Keratinocyte (primary cell): ENCODE measurements around the gene CNKSR3. TPM values are rescaled to one million over a fixed set of nuclear protein-coding genes. Genes with fewer than 3 reads are reported as not detected.

Experiments
- DNase-seq: peaks from one replicate; pipeline ENCODE4 v3.0.0-alpha.2; 2011; ENCODE audit warnings: low read depth, missing footprints, low spot score
- FAIRE-seq: peaks from 2 replicates; lab custom pipeline; 2011; peaks lifted over from hg19 to GRCh38; lab: Jason Lieb, UNC
- H2AFZ ChIP-seq: 2 replicates; pipeline ENCODE4 v1.6.0; 2012; ENCODE audit warnings: low read length, control low read depth, inconsistent platforms; ENCODE audit not compliant: control insufficient read depth
- H3K27ac ChIP-seq: 2 replicates; pipeline ENCODE4 v1.5.1; 2011; ENCODE audit warnings: low read length; ENCODE audit not compliant: control insufficient read depth, insufficient read depth
- H3K27me3 ChIP-seq: 3 replicates; pipeline ENCODE4 v1.6.0; 2011; ENCODE audit warnings: low read length; ENCODE audit not compliant: control insufficient read depth, insufficient read depth; ENCODE audit errors: extremely low read depth
- H3K36me3 ChIP-seq, 2 experiments: 2 replicates in 1 of 2; 3 replicates in 1 of 2; pipeline ENCODE4 v1.5.1; 2011; ENCODE audit warnings: low read length in 2 of 2, mild to moderate bottlenecking in 1 of 2; ENCODE audit not compliant: control insufficient read depth in 2 of 2, insufficient read depth in 2 of 2; ENCODE audit errors: extremely low read depth in 1 of 2
- H3K4me1 ChIP-seq: 3 replicates; pipeline ENCODE4 v1.5.1; 2011; ENCODE audit warnings: low read length; ENCODE audit not compliant: control insufficient read depth, insufficient read depth; ENCODE audit errors: extremely low read depth
- H3K4me2 ChIP-seq: 3 replicates; pipeline ENCODE4 v1.6.0; 2011; ENCODE audit warnings: low read depth, low read length; ENCODE audit not compliant: control insufficient read depth, insufficient read depth; ENCODE audit errors: extremely low read depth
- H3K4me3 ChIP-seq, 3 experiments: fragments of 200-600 bp in 1 of 3; sonication (generic) in 1 of 3; 2 replicates in 2 of 3; 3 replicates in 1 of 3; pipeline ENCODE4 v1.5.1; 2011 to 2016; ENCODE audit warnings: low read length in 3 of 3, mild to moderate bottlenecking in 3 of 3, control low read depth in 2 of 3, inconsistent platforms in 1 of 3, low read depth in 1 of 3, mixed read lengths in 1 of 3, mixed run types in 1 of 3, moderate library complexity in 1 of 3; ENCODE audit not compliant: control insufficient read depth in 2 of 3, insufficient read depth in 2 of 3; ENCODE audit errors: extremely low read depth in 1 of 3
- H3K79me2 ChIP-seq: 2 replicates; pipeline ENCODE4 v1.6.0; 2012; ENCODE audit warnings: low read length; ENCODE audit not compliant: control insufficient read depth, insufficient read depth
- H3K9ac ChIP-seq: 3 replicates; pipeline ENCODE4 v1.6.0; 2011; ENCODE audit warnings: low read length; ENCODE audit not compliant: control insufficient read depth, insufficient read depth; ENCODE audit errors: extremely low read depth
- H3K9me1 ChIP-seq: 3 replicates; pipeline ENCODE4 v1.6.0; 2011; ENCODE audit warnings: low read length; ENCODE audit not compliant: control insufficient read depth, insufficient read depth; ENCODE audit errors: extremely low read depth
- H3K9me3 ChIP-seq: 2 replicates; pipeline ENCODE4 v1.5.1; 2012; ENCODE audit warnings: low read depth, low read length; ENCODE audit not compliant: control insufficient read depth
- H4K20me1 ChIP-seq: 3 replicates; pipeline ENCODE4 v1.6.0; 2011; ENCODE audit warnings: low read length; ENCODE audit not compliant: control insufficient read depth, insufficient read depth; ENCODE audit errors: extremely low read depth
- CTCF ChIP-seq, 3 experiments: IDR thresholded peaks in 1 of 3; conservative IDR thresholded peaks in 1 of 3; optimal IDR thresholded peaks in 1 of 3; 2 replicates in 2 of 3; 3 replicates in 1 of 3; pipeline versions ENCODE3 to v1.5.1; 2011; ENCODE audit warnings: low read length in 3 of 3, mild to moderate bottlenecking in 3 of 3, moderate library complexity in 2 of 3, control low read depth in 1 of 3, inconsistent platforms in 1 of 3; ENCODE audit not compliant: insufficient read depth in 2 of 3; ENCODE audit errors: extremely low read depth in 1 of 3
- EZH2 ChIP-seq: IDR thresholded peaks from one replicate; pipeline ENCODE4 v1.6.1; 2012; ENCODE audit warnings: inconsistent platforms, mild to moderate bottlenecking, low read length, moderate library complexity
- dilution Hi-C: fragments of 300-500 bp; cut with MboI; formaldehyde crosslinking; loops from one replicate; pipeline ENCODE4 v1.7.0; 2020; ENCODE audit warnings: low sequenced_read_pairs; ENCODE audit not compliant: extremely low pct_ligation_motif_present
- polyA plus RNA-seq, 5 experiments: library from polyadenylated mRNA; depleted of rRNA in 3 of 5; stranded (reverse) in 3 of 5; stranded (forward) in 1 of 5; unstranded in 1 of 5; fragments of >200 nt; gene quantifications; 1 replicate in 1 of 5; 2 replicates in 3 of 5; 3 replicates in 1 of 5; pipeline versions ENCODE4 v1.2.1 to v1.2.3, GENCODE V29; 2011 to 2012; ENCODE audit warnings: missing spikeins in 2 of 5, low read depth in 1 of 5, low replicate concordance in 1 of 5

The CNKSR3 gene
- polyA plus RNA-seq, 1 donor (not counting 4 experiments of a cell fraction or from before 2014, with no cell fraction given): 2.0 TPM

- dilution Hi-C loops: no loop called here
- DNase-seq: no peak
Observed at GRCh38 chr6:154378518-154378917, 132.0 kb downstream of the CNKSR3 start.

GRCh38 chr6:154377726-154378125 is 132.8 kb downstream of the CNKSR3 start:
- H3K4me2 ChIP-seq: no peak overlapping the region
- no peaks in the 10 kb centered on the region for H3K9me3 ChIP-seq
- no peak for DNase-seq
- no peak for TF ChIP-seq EZH2
- TF ChIP-seq CTCF (optimal IDR thresholded peaks at IDR 0.05 in 1 of 3, IDR thresholded peaks at IDR 0.05 in 1 of 3, conservative IDR thresholded peaks at IDR 0.05 in 1 of 3; ENCODE audit: extremely low read depth in 1 of 3, insufficient read depth in 2 of 3, low read length in 3 of 3): no peak
- no peaks in the 10 kb centered on the region for H4K20me1 ChIP-seq
- no peak for FAIRE-seq
- dilution Hi-C loops: no loop called here
- H3K79me2 ChIP-seq: no peaks in the 10 kb centered on the region
- H2AFZ ChIP-seq: no peak overlapping the region
- H3K9ac ChIP-seq: no peak overlapping the region
- no peaks in the 10 kb centered on the region for H3K9me1 ChIP-seq
- H3K4me3 ChIP-seq: no peak overlapping the region
- no peaks in the 10 kb centered on the region for H3K4me1 ChIP-seq
- no peaks in the 10 kb centered on the region for H3K27me3 ChIP-seq
- no peaks in the 10 kb centered on the region for H3K36me3 ChIP-seq
- no peak overlapping the region for H3K27ac ChIP-seq

More at GRCh38 chr6:154378518-154378917, 132.0 kb downstream of the CNKSR3 start:
- no peak for FAIRE-seq
- H3K27ac ChIP-seq: no peak overlapping the region
- no peaks in the 10 kb centered on the region for H3K27me3 ChIP-seq
- H3K36me3 ChIP-seq: no peaks in the 10 kb centered on the region
- H3K4me2 ChIP-seq: no peak overlapping the region
- H2AFZ ChIP-seq: no peak overlapping the region
- no peaks in the 10 kb centered on the region for H3K4me1 ChIP-seq
- H3K9me1 ChIP-seq: no peaks in the 10 kb centered on the region
- H3K9ac ChIP-seq: no peak overlapping the region
- no peak for TF ChIP-seq EZH2
- H3K79me2 ChIP-seq: no peaks in the 10 kb centered on the region
- H4K20me1 ChIP-seq: no peaks in the 10 kb centered on the region
- H3K9me3 ChIP-seq: no peaks in the 10 kb centered on the region
- H3K4me3 ChIP-seq: no peak overlapping the region

GRCh38 chr6:154373971-154374370 is 136.5 kb downstream of the CNKSR3 start:
- Histone ChIP-seq H3K9me3 (no peaks in the 10 kb centered on the region), H3K36me3 (no peaks in the 10 kb centered on the region), H3K27ac (no peak overlapping the region), H3K27me3 (no peaks in the 10 kb centered on the region), H3K9ac (no peak overlapping the region), H3K4me2 (no peak overlapping the region), H3K4me1 (peaks cover 8% of the 10 kb centered on the region), H4K20me1 (no peaks in the 10 kb centered on the region), H3K9me1 (no peaks in the 10 kb centered on the region), H3K4me3 (no peak overlapping the region), H3K79me2 (no peaks in the 10 kb centered on the region), H2AFZ (no peak overlapping the region)
- FAIRE-seq (no peak), DNase-seq (no peak)
- TF ChIP-seq EZH2 (no peak), CTCF (optimal IDR thresholded peaks at IDR 0.05 in 1 of 3, IDR thresholded peaks at IDR 0.05 in 1 of 3, conservative IDR thresholded peaks at IDR 0.05 in 1 of 3; ENCODE audit: extremely low read depth in 1 of 3, insufficient read depth in 2 of 3, low read length in 3 of 3) (no peak)
- dilution Hi-C loops: no loop called here
